ENCODE results near the gene NEK6. TPM values are rescaled to one million over a fixed set of nuclear protein-coding genes. Genes with fewer than 3 reads are reported as not detected.

Gene NEK6
- total RNA-seq, 1 experiment from 2014 or later, result 21.1 TPM

DNA sequence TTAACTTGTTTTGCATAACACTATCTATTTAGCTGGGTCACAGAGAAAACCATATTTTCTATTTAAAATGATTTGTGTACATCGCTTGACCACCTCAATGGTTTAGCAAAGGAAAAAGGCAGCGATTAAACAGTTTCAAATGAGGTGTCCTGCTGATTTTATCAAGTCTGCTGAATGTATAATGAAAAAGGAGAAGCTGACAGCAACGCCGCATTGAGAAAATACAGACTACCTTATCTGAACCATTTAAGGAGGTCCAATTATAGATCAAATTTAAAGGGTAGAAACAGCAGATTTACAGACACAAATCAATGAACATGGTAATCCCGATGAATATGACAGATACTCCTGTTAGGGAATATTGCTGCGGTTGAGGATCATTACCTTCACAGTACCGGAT lies 127.9 kb downstream of the NEK6 start:
- peaks cover 51% of the 10 kb centered on the region for H4K20me1 ChIP-seq (ENCODE audit: low read length)

DNA sequence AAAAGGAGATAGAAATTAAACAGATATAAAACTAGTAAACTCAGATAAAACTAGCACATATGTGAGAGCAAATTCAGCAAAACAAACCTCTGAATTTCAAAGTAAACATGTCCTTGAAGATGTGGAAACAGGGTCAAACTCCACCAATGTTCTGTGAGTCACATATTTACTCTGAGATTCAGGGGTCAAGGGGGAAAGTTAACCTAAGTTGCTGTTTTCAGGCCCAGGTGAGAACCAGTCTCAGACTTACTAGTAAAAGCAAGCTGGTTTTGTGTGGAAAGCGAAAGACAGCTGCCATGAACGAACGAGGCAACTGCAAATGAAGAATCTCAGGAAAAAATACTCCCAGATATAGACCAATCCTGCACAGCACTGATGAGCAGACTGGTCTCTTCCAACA lies 128.5 kb downstream of the NEK6 start:
- DNase-seq, result no peak
- Histone ChIP-seq H3F3A (ENCODE audit: low read length, unreplicated experiment) (no peaks in the 10 kb centered on the region), H4K20me1 (ENCODE audit: low read length) (peaks cover 57% of the 10 kb centered on the region), H3K9ac (ENCODE audit: low read length) (no peak overlapping the region), H3K79me2 (ENCODE audit: low read length) (peaks cover 93% of the 10 kb centered on the region), H3K27me3 (ENCODE audit: low read length) (no peaks in the 10 kb centered on the region), H3K4me3 (ENCODE audit: low read length) (no peak overlapping the region), H2AFZ (ENCODE audit: low read length) (no peak overlapping the region), H3K4me1 (ENCODE audit: insufficient read depth, low read length) (peaks cover 17% of the 10 kb centered on the region), H3K4me2 (ENCODE audit: low read length) (no peak overlapping the region), H3K9me2 (replicated peaks; ENCODE audit: low read length) (no peaks in the 10 kb centered on the region), H3K36me3 (ENCODE audit: low read depth, low read length) (peaks cover 38% of the 10 kb centered on the region), H3K9me3 (ENCODE audit: low read length) (no peaks in the 10 kb centered on the region), H3K27ac (ENCODE audit: low read length) (no peak overlapping the region)
- no TSS peak for BruUV-seq (replicated peaks)
- ChIA-PET CTCF (interaction anchor here (0.6 kb wide), 1 partner anchor 454 kb away, joined by 3 read pairs; no protein-coding TSS in a partner anchor), POLR2A (ENCODE audit: unreplicated experiment) (no interaction called here)
- ATAC-seq, result no peak
- intact Hi-C loops (cut with micrococcal nuclease), result no loop called here
- TF ChIP-seq EZH2 (IDR thresholded peaks at IDR 0.05; ENCODE audit: low read length, unreplicated experiment) (no peak), EZH2phosphoT487 (IDR thresholded peaks at IDR 0.05; ENCODE audit: borderline replicate concordance, low read length) (no peak)
- TF ChIP-seq, protein P1, sequence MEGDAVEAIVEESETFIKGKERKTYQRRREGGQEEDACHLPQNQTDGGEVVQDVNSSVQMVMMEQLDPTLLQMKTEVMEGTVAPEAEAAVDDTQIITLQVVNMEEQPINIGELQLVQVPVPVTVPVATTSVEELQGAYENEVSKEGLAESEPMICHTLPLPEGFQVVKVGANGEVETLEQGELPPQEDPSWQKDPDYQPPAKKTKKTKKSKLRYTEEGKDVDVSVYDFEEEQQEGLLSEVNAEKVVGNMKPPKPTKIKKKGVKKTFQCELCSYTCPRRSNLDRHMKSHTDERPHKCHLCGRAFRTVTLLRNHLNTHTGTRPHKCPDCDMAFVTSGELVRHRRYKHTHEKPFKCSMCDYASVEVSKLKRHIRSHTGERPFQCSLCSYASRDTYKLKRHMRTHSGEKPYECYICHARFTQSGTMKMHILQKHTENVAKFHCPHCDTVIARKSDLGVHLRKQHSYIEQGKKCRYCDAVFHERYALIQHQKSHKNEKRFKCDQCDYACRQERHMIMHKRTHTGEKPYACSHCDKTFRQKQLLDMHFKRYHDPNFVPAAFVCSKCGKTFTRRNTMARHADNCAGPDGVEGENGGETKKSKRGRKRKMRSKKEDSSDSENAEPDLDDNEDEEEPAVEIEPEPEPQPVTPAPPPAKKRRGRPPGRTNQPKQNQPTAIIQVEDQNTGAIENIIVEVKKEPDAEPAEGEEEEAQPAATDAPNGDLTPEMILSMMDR (conservative IDR thresholded peaks at IDR 0.05; ENCODE audit: low read depth, low read length), result no peak

More for the DNA sequence above, 127.9 kb downstream of the NEK6 start:
- BruUV-seq (replicated peaks), result no TSS peak
- no peaks in the 10 kb centered on the region for H3K27me3 ChIP-seq (ENCODE audit: low read length)
- no peaks in the 10 kb centered on the region for H3F3A ChIP-seq (ENCODE audit: low read length, unreplicated experiment)
- intact Hi-C loops (cut with micrococcal nuclease), result no loop called here
- TF ChIP-seq EZH2 (IDR thresholded peaks at IDR 0.05; ENCODE audit: low read length, unreplicated experiment) (no peak), EZH2phosphoT487 (IDR thresholded peaks at IDR 0.05; ENCODE audit: borderline replicate concordance, low read length) (no peak)
- TF ChIP-seq, protein P1 (conservative IDR thresholded peaks at IDR 0.05; ENCODE audit: low read depth, low read length), result no peak
- H3K27ac ChIP-seq (ENCODE audit: low read length), result no peak overlapping the region
- H2AFZ ChIP-seq (ENCODE audit: low read length), result no peak overlapping the region
- ChIA-PET POLR2A (ENCODE audit: unreplicated experiment) (no interaction called here), CTCF (no interaction called here)
- no peak overlapping the region for H3K4me2 ChIP-seq (ENCODE audit: low read length)
- H3K9me3 ChIP-seq (ENCODE audit: low read length), result no peaks in the 10 kb centered on the region
- H3K9me2 ChIP-seq (replicated peaks; ENCODE audit: low read length), result no peaks in the 10 kb centered on the region
- no peak for DNase-seq
- peaks cover 11% of the 10 kb centered on the region for H3K4me1 ChIP-seq (ENCODE audit: insufficient read depth, low read length)
- H3K4me3 ChIP-seq (ENCODE audit: low read length), result no peak overlapping the region
- ATAC-seq, result no peak
- no peak overlapping the region for H3K9ac ChIP-seq (ENCODE audit: low read length)
- peaks cover 41% of the 10 kb centered on the region for H3K36me3 ChIP-seq (ENCODE audit: low read depth, low read length)
- peaks cover 91% of the 10 kb centered on the region for H3K79me2 ChIP-seq (ENCODE audit: low read length)

DNA sequence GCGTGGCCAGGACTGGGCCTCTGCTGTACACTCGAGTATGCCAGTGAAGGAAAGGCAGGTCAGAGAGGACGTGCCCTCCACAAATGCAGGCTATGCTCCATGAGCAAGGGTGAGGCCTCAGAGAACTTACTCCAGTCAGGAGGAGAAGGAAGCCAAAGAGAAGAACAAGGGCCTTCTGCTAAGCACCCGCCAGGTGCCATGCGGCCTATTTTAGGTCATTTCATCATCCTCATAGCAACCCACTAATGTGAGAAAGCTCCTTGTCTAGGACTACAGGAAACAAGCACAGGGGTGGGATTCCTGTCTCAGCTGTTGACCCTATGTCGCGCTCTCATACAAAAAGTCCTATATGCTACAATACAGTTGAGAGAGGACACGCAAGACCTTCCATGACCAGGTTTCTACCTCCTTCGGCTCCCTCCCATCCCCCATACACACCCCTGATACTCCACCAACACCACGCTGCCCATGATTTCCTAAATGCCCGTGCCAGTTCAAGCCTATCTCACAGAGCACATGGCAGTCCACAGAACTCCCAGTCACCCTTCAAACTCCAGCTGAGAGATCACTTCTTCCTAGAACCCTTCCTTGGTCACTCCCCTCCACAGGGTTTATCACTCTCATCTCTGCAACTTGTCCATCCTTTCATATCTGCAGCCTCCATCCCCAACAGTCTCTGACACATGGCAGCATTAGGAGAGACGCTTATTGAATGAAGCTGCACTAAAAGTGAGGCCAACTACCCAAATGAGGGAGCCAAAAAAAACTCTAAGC lies 130.7 kb downstream of the NEK6 start:
- Histone ChIP-seq H3K27me3 (ENCODE audit: low read length) (no peaks in the 10 kb centered on the region), H3K27ac (ENCODE audit: low read length) (no peak overlapping the region), H3K4me2 (ENCODE audit: low read length) (no peak overlapping the region), H3K9me3 (ENCODE audit: low read length) (no peaks in the 10 kb centered on the region), H3K36me3 (ENCODE audit: low read depth, low read length) (peaks cover 28% of the 10 kb centered on the region), H3K9ac (ENCODE audit: low read length) (no peak overlapping the region), H2AFZ (ENCODE audit: low read length) (no peak overlapping the region), H3K9me2 (replicated peaks; ENCODE audit: low read length) (no peaks in the 10 kb centered on the region), H3K4me1 (ENCODE audit: insufficient read depth, low read length) (peaks cover 36% of the 10 kb centered on the region), H3F3A (ENCODE audit: low read length, unreplicated experiment) (no peaks in the 10 kb centered on the region), H3K79me2 (ENCODE audit: low read length) (peaks cover 92% of the 10 kb centered on the region), H3K4me3 (ENCODE audit: low read length) (no peak overlapping the region), H4K20me1 (ENCODE audit: low read length) (peaks cover 71% of the 10 kb centered on the region)
- DNase-seq (no peak), ATAC-seq (no peak)
- BruUV-seq (replicated peaks), result no TSS peak
- POLR2A ChIA-PET (ENCODE audit: unreplicated experiment), result no interaction called here
- TF ChIP-seq EZH2 (IDR thresholded peaks at IDR 0.05; ENCODE audit: low read length, unreplicated experiment), result no peak
- TF ChIP-seq EZH2phosphoT487 (IDR thresholded peaks at IDR 0.05; ENCODE audit: borderline replicate concordance, low read length), result no peak
- TF ChIP-seq, protein P1 (conservative IDR thresholded peaks at IDR 0.05; ENCODE audit: low read depth, low read length), result no peak
- intact Hi-C loops (cut with micrococcal nuclease), result no loop called here
- CTCF ChIA-PET, result no interaction called here
